GM12874 (cell line): ENCODE data around the gene UBA5.

ENCODE experiments used
- TF ChIP-seq, protein P1 (sequence below): IDR thresholded peaks from 2 replicates; pipeline ENCODE4 v1.5.1; 2011; ENCODE audit warnings: low read depth, mild to moderate bottlenecking, control low read depth, low read length, moderate library complexity; ENCODE audit not compliant: insufficient read depth

The UBA5 gene

DNA sequence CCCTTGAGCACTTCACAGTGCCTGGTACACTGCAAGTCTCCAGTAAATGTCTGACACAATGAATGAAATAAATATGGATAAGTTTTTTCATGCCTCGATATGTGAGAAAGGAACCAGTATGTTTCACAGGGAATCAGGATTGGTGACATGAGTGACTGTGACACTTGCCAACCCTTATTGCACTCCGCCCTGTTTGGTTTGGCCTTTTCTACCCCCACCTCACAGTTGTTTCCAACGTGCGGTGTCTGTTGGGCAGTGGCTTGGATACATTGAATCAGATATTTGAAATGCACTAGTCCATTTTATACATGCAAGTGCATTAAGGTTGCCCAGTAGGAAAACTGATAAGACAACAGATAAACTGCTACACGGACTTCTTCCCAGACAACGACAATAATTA, 60.1 kb downstream of the UBA5 start:
- TF ChIP-seq, protein P1, sequence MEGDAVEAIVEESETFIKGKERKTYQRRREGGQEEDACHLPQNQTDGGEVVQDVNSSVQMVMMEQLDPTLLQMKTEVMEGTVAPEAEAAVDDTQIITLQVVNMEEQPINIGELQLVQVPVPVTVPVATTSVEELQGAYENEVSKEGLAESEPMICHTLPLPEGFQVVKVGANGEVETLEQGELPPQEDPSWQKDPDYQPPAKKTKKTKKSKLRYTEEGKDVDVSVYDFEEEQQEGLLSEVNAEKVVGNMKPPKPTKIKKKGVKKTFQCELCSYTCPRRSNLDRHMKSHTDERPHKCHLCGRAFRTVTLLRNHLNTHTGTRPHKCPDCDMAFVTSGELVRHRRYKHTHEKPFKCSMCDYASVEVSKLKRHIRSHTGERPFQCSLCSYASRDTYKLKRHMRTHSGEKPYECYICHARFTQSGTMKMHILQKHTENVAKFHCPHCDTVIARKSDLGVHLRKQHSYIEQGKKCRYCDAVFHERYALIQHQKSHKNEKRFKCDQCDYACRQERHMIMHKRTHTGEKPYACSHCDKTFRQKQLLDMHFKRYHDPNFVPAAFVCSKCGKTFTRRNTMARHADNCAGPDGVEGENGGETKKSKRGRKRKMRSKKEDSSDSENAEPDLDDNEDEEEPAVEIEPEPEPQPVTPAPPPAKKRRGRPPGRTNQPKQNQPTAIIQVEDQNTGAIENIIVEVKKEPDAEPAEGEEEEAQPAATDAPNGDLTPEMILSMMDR, result no peak

DNA sequence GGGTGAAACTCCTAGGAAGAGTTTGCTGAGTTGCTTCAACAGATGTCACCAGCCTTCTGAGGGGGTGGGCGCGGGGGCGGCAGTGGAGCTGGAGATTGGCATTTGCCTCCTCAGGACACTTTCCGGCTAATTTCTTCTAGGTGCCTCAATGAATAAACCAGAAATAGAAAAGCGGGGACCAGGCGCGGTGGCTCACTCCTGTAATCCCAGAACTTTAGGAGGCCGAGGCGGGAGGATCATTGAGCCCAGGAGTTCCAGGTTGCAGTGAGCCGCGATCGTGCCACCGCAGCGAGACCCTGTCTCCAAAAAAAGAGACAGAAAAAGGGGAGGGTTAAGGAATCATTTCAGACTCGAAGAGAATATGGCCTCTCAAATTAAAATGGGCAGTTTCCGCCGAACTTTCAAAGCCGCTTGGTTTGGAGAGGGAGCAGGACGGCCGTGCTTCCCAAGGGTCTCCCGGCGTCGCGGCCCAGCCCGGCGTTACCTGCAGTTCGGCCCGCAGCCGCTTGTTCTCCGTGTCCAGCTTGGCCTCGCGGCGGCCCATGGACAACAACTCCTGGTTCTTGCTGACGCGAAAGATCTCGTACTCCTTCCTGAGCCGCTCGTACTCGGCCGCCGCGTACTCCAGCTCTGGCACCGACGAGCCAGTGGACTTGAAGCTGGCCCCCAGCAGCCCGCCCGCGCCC, 61.5 kb downstream of the UBA5 start:
- TF ChIP-seq, protein P1, result 0 out of 2 replicates have a peak, but pooled peaks have one; percentile 16

DNA sequence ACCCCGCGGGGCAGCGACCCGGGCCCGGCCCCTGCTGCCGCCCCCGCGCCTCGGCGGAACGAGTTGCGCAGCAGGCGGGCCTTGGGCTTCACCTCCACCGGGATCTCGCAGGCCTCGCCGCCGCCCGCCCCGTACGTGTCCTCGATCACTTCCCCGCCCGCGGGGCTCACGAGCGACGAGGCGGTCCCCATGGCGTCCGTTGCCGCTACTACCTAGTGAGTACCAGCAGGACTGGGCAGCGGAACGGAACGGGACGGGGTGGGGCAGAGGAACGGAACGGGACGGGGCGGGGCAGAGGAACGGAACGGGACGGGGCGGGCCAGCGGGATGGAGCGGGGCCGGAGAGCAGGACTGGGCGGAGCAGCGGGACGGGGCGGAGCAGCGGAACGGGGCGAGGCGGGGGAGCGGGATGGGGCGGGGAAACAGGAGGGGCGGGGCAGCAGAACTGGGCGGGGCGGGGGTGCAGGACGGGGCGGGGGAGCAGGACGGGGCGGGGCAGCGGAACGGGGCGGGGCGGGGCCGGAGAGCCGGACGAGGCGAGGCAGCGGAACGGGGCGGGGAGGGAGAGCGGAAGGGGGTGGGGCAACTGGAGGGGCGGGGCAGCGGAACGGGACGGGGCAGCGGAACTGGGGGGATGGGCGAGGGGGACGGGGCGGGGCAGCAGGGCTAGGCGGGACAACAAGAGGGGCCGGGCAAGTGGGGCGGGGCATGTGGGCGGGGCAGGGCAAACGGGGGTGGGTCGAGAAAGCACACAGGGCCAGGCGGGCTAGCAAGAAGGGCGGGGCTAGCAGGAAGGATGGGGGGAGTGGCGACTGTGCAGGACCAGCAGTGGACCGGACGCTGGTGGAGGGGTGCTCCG, 62.3 kb downstream of the UBA5 start, which contains the start of gene NPHP3:
NPHP3 (minus strand) TSS at position 245 of the 859 bp plus-strand sequence; CDS start at position 191, 54 bp downstream.
- TF ChIP-seq, protein P1, result no peak

DNA sequence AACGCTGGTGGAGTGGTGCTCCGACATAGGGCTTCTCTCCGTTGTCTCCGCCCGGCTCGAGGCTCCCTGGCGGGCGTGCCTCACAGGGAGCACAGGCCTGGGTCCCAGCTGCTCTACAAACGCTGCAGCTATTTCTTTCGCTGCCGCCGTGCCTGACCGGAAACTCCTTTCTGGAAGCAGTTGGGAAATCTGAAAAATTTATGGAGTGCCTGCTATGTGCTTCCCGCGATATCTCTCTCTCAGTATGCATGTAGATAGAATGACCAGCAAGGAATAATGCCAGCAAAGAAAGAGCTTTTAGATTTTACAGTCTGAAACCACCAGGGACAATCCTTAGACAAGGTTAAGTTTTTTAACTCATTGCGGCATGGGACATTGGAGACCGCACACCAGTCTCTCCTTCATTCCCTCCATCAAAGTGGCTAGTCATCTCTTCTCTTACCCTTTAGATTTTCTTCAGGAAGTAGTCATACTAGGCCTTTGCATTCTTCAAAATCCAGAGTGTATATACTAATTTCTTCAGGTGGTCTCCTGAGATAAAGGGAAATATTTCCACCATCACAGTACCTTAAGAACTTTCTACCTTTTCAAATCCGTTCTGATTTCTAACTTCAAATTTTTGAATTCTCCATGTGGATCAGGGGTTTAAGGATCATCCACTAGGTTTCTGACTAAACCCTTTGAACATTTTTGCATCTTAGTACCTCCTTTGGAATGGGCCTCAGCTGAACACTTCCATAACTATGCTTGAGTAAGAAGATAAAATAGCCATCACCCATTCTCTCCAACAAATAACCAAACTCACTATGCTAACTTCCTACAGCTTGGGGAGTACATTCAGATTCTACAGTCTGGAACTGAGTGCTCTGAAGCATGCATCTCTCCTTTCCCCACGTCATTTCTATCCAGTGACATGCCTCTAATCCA, 63.2 kb downstream of the UBA5 start:
- TF ChIP-seq, protein P1, result no peak

DNA sequence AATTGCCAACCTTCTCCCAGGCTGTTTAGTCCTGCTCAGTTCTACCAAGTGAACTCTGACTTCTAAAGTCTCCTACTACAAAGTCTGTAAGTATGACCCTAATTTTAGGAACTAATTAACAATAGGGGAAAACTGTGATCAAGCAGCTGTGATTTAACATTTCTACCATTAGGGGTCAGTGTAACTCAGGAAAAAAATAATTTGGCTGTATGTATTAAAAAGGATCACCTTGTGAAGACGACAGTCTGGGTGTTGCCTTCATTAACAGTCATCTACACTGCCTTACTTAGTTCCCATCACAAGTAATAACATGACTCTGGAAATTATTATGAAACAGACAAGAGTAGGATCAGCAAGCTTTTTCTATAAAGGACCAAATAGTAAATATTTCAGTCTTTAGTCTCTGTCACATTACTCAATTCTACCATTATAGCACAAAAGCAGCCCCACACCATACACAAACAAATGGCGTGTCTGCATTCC, 66.3 kb downstream of the UBA5 start:
- TF ChIP-seq, protein P1, result peak; percentile 41; the same call in 1 of the 2 replicates
